ENCODE data around the gene ATXN3. TPM values are rescaled to one million over a fixed set of nuclear protein-coding genes. Genes with fewer than 3 reads are reported as not detected.
A peak's percentile ranks its signal among the peaks of the same experiment; 100 is the strongest.

The ATXN3 gene
- total RNA-seq, 1 donor from 2014 or later, result 34.2 TPM

GRCh38 chr14:92103363-92103989 is 2.9 kb downstream of the ATXN3 start:
- FAIRE-seq (no peak), DNase-seq (ENCODE audit: low read depth) (peak; percentile 5)
- no peak overlapping the region for H3K4me3 ChIP-seq (ENCODE audit: low read depth, low read length)
- no peaks in the 10 kb centered on the region for H3K27me3 ChIP-seq (ENCODE audit: control insufficient read depth, insufficient read depth, low read length)
- no peaks in the 10 kb centered on the region for H3K36me3 ChIP-seq (ENCODE audit: control insufficient read depth, insufficient read depth, low read length)
- no peak for TF ChIP-seq CTCF (IDR thresholded peaks at IDR 0.05; ENCODE audit: insufficient read depth, low read length, severe bottlenecking)

- Histone ChIP-seq H3K4me3 (ENCODE audit: low read depth, low read length) (no peak overlapping the region), H3K27me3 (ENCODE audit: control insufficient read depth, insufficient read depth, low read length) (no peaks in the 10 kb centered on the region), H3K36me3 (ENCODE audit: control insufficient read depth, insufficient read depth, low read length) (no peaks in the 10 kb centered on the region)
- TF ChIP-seq CTCF (IDR thresholded peaks at IDR 0.05; ENCODE audit: insufficient read depth, low read length, severe bottlenecking), result no peak
- peak; percentile 23 for DNase-seq (ENCODE audit: low read depth)
- no peak for FAIRE-seq
These were observed 6.6 kb downstream of the ATXN3 start for GRCh38 chr14:92099802-92100201.

- no peak overlapping the region for H3K4me3 ChIP-seq (ENCODE audit: low read depth, low read length)
- DNase-seq (ENCODE audit: low read depth) (no peak), FAIRE-seq (no peak)
- no peaks in the 10 kb centered on the region for H3K27me3 ChIP-seq (ENCODE audit: control insufficient read depth, insufficient read depth, low read length)
- no peak for TF ChIP-seq CTCF (IDR thresholded peaks at IDR 0.05; ENCODE audit: insufficient read depth, low read length, severe bottlenecking)
- peaks cover 4% of the 10 kb centered on the region for H3K36me3 ChIP-seq (ENCODE audit: control insufficient read depth, insufficient read depth, low read length)
These were observed 13.1 kb downstream of the ATXN3 start for GRCh38 chr14:92093320-92093719.

- TF ChIP-seq CTCF (IDR thresholded peaks at IDR 0.05; ENCODE audit: insufficient read depth, low read length, severe bottlenecking), result no peak
- no peaks in the 10 kb centered on the region for H3K27me3 ChIP-seq (ENCODE audit: control insufficient read depth, insufficient read depth, low read length)
- DNase-seq (ENCODE audit: low read depth) (no peak), FAIRE-seq (no peak)
- peaks cover 5% of the 10 kb centered on the region for H3K36me3 ChIP-seq (ENCODE audit: control insufficient read depth, insufficient read depth, low read length)
- no peak overlapping the region for H3K4me3 ChIP-seq (ENCODE audit: low read depth, low read length)
These were observed 17.9 kb downstream of the ATXN3 start for GRCh38 chr14:92088494-92088893.

GRCh38 chr14:92074555-92074954 is 31.8 kb downstream of the ATXN3 start:
- DNase-seq (ENCODE audit: low read depth) (no peak), FAIRE-seq (no peak)
- Histone ChIP-seq H3K4me3 (ENCODE audit: low read depth, low read length) (no peak overlapping the region), H3K36me3 (ENCODE audit: control insufficient read depth, insufficient read depth, low read length) (peaks cover 2% of the 10 kb centered on the region), H3K27me3 (ENCODE audit: control insufficient read depth, insufficient read depth, low read length) (no peaks in the 10 kb centered on the region)
- TF ChIP-seq CTCF (IDR thresholded peaks at IDR 0.05; ENCODE audit: insufficient read depth, low read length, severe bottlenecking), result no peak
